ENCODE results near the gene TFDP2. TPM values are rescaled to one million over a fixed set of nuclear protein-coding genes. Genes with fewer than 3 reads are reported as not detected.
"Not testable (repeated sequence)": the region's sequence is repeated elsewhere in the genome, so short reads cannot be mapped to it uniquely, and the experiment has no call there.

The TFDP2 gene
- total RNA-seq, 1 donor from 2014 or later: 173 TPM

GRCh38 chr3:142095841-142096240 lies 53.5 kb downstream of the TFDP2 start:
- no peak for DNase-seq (ENCODE audit: low spot score)
- Mint-ChIP-seq H3K9me3 (no peaks in the 10 kb centered on the region), H3K27me3 (ENCODE audit: insufficient read depth, low read depth) (no peaks in the 10 kb centered on the region)

GRCh38 chr3:142088925-142089324 lies 60.4 kb downstream of the TFDP2 start:
- not testable (repeated sequence) for H3K36me3 ChIP-seq; H3K4me2 ChIP-seq; H2AFZ ChIP-seq (replicated peaks); H3K27me3 ChIP-seq; DNase-seq (ENCODE audit: low spot score); H3K4me3 ChIP-seq; H3K4me3 Mint-ChIP-seq; H3K27me3 Mint-ChIP-seq (ENCODE audit: insufficient read depth, low read depth); H3K4me1 ChIP-seq; H3K9ac ChIP-seq; H3K27ac ChIP-seq; H3F3A ChIP-seq (ENCODE audit: low read depth); H3K79me2 ChIP-seq (ENCODE audit: low read depth); H3K9me3 Mint-ChIP-seq; H3K36me3 Mint-ChIP-seq; H3K9me3 ChIP-seq (ENCODE audit: low read depth); H4K20me1 ChIP-seq (ENCODE audit: low read depth); H3K4me1 Mint-ChIP-seq; H3K27ac Mint-ChIP-seq

More at GRCh38 chr3:142095841-142096240, 53.5 kb downstream of the TFDP2 start:
- no peaks in the 10 kb centered on the region for H3K27me3 ChIP-seq
- H3K9me3 ChIP-seq (ENCODE audit: low read depth): no peaks in the 10 kb centered on the region
- no peak overlapping the region for H3K4me2 ChIP-seq
- no peaks in the 10 kb centered on the region for H3K36me3 ChIP-seq
- no peaks in the 10 kb centered on the region for H3K4me1 ChIP-seq
- Mint-ChIP-seq H3K36me3 (peaks cover 3% of the 10 kb centered on the region), H3K4me1 (no peaks in the 10 kb centered on the region), H3K27ac (no peak overlapping the region), H3K4me3 (no peak overlapping the region)
- H3K4me3 ChIP-seq: no peak overlapping the region
- no peaks in the 10 kb centered on the region for H4K20me1 ChIP-seq (ENCODE audit: low read depth)
- no peaks in the 10 kb centered on the region for H3K79me2 ChIP-seq (ENCODE audit: low read depth)
- TF ChIP-seq EZH2 (IDR thresholded peaks at IDR 0.05) (no peak), EZH2phosphoT487 (IDR thresholded peaks at IDR 0.05) (no peak), CTCF (IDR thresholded peaks at IDR 0.05) (no peak)
- no peak overlapping the region for H3K9ac ChIP-seq
- no peak overlapping the region for H2AFZ ChIP-seq (replicated peaks)
- no peaks in the 10 kb centered on the region for H3F3A ChIP-seq (ENCODE audit: low read depth)
- H3K27ac ChIP-seq: no peak overlapping the region

GRCh38 chr3:142088522-142088921 lies 60.8 kb downstream of the TFDP2 start:
- no peaks in the 10 kb centered on the region for H3K36me3 ChIP-seq
- no peak overlapping the region for H2AFZ ChIP-seq (replicated peaks)
- H3K9me3 Mint-ChIP-seq: peaks cover 9% of the 10 kb centered on the region
- no peak for DNase-seq (ENCODE audit: low spot score)
- H3K4me3 Mint-ChIP-seq: no peak overlapping the region
- peaks cover 3% of the 10 kb centered on the region for H3K4me1 Mint-ChIP-seq
- no peaks in the 10 kb centered on the region for H3F3A ChIP-seq (ENCODE audit: low read depth)
- peaks cover 11% of the 10 kb centered on the region for H3K36me3 Mint-ChIP-seq
- H3K4me1 ChIP-seq: no peaks in the 10 kb centered on the region
- H3K9ac ChIP-seq: no peak overlapping the region
- H3K27ac ChIP-seq: no peak overlapping the region
- no peak overlapping the region for H3K4me3 ChIP-seq
- no peaks in the 10 kb centered on the region for H3K27me3 Mint-ChIP-seq (ENCODE audit: insufficient read depth, low read depth)
- H3K9me3 ChIP-seq (ENCODE audit: low read depth): no peaks in the 10 kb centered on the region
- H3K27me3 ChIP-seq: no peaks in the 10 kb centered on the region
- no peak overlapping the region for H3K4me2 ChIP-seq
- H3K79me2 ChIP-seq (ENCODE audit: low read depth): no peaks in the 10 kb centered on the region
- TF ChIP-seq EZH2 (IDR thresholded peaks at IDR 0.05): no peak
- no peak for TF ChIP-seq EZH2phosphoT487 (IDR thresholded peaks at IDR 0.05)
- TF ChIP-seq CTCF (IDR thresholded peaks at IDR 0.05): no peak
- H3K27ac Mint-ChIP-seq: no peak overlapping the region
- no peaks in the 10 kb centered on the region for H4K20me1 ChIP-seq (ENCODE audit: low read depth)

GRCh38 chr3:142087676-142088075 lies 61.7 kb downstream of the TFDP2 start:
- Histone ChIP-seq H3K4me2 (no peak overlapping the region), H3K9ac (no peak overlapping the region), H3F3A (ENCODE audit: low read depth) (no peaks in the 10 kb centered on the region), H3K4me3 (no peak overlapping the region), H3K36me3 (no peaks in the 10 kb centered on the region), H3K27me3 (no peaks in the 10 kb centered on the region), H4K20me1 (ENCODE audit: low read depth) (no peaks in the 10 kb centered on the region), H2AFZ (replicated peaks) (no peak overlapping the region), H3K9me3 (ENCODE audit: low read depth) (no peaks in the 10 kb centered on the region), H3K4me1 (no peaks in the 10 kb centered on the region), H3K27ac (no peak overlapping the region), H3K79me2 (ENCODE audit: low read depth) (no peaks in the 10 kb centered on the region)
- Mint-ChIP-seq H3K36me3 (peaks cover 11% of the 10 kb centered on the region), H3K4me1 (peaks cover 3% of the 10 kb centered on the region), H3K27me3 (ENCODE audit: insufficient read depth, low read depth) (no peaks in the 10 kb centered on the region), H3K9me3 (peaks cover 12% of the 10 kb centered on the region), H3K4me3 (no peak overlapping the region), H3K27ac (no peak overlapping the region)
- no peak for TF ChIP-seq EZH2 (IDR thresholded peaks at IDR 0.05)
- TF ChIP-seq CTCF (IDR thresholded peaks at IDR 0.05): no peak
- TF ChIP-seq EZH2phosphoT487 (IDR thresholded peaks at IDR 0.05): no peak
- no peak for DNase-seq (ENCODE audit: low spot score)
